H9 (cell line): ENCODE measurements around the gene CBFA2T2. TPM values are rescaled to one million over a fixed set of nuclear protein-coding genes. Genes with fewer than 3 reads are reported as not detected.

Experiments used
- DNase-seq: peaks from one replicate; pipeline ENCODE4 v3.0.0-alpha.2; 2017
- H2AFZ ChIP-seq: one replicate; pipeline ENCODE4 v1.6.1; 2013; ENCODE audit warnings: mild to moderate bottlenecking, low read length, control low read depth, moderate library complexity
- H2AK5ac ChIP-seq: 2 replicates; pipeline ENCODE4 v1.6.1; 2013; ENCODE audit warnings: low read length, control low read depth, mixed read lengths; ENCODE audit not compliant: insufficient read length
- H2BK120ac ChIP-seq: one replicate; pipeline ENCODE4 v1.6.1; 2013; ENCODE audit warnings: low read depth, mild to moderate bottlenecking, low read length, control low read depth, inconsistent platforms; ENCODE audit not compliant: poor library complexity, severe bottlenecking
- H2BK12ac ChIP-seq: 2 replicates; pipeline ENCODE4 v1.6.1; 2013; ENCODE audit warnings: low read length, control low read depth, mixed read lengths, low read depth; ENCODE audit not compliant: insufficient read length
- H2BK15ac ChIP-seq: 2 replicates; pipeline ENCODE4 v1.6.1; 2013; ENCODE audit warnings: low read depth, low read length, control low read depth
- H2BK20ac ChIP-seq: one replicate; pipeline ENCODE4 v1.6.1; 2013; ENCODE audit warnings: low read depth, mild to moderate bottlenecking, low read length, control low read depth, inconsistent platforms; ENCODE audit not compliant: poor library complexity, severe bottlenecking
- H2BK5ac ChIP-seq: 2 replicates; pipeline ENCODE4 v1.6.1; 2013; ENCODE audit warnings: low read length, control low read depth, mixed read lengths; ENCODE audit not compliant: insufficient read length
- H3K14ac ChIP-seq: 2 replicates; pipeline ENCODE4 v1.6.1; 2013; ENCODE audit warnings: low read length, control low read depth; ENCODE audit not compliant: insufficient read depth
- H3K18ac ChIP-seq: 2 replicates; pipeline ENCODE4 v1.6.1; 2013; ENCODE audit warnings: low read depth, mild to moderate bottlenecking, mixed read lengths, low read length, control low read depth; ENCODE audit not compliant: insufficient read length
- H3K23ac ChIP-seq: 2 replicates; pipeline ENCODE4 v1.6.1; 2013; ENCODE audit warnings: low read length, control low read depth, mixed read lengths, low read depth; ENCODE audit not compliant: insufficient read length
- H3K23me2 ChIP-seq: 2 replicates; pipeline ENCODE4 v1.6.1; 2013; ENCODE audit warnings: low read depth, mild to moderate bottlenecking, mixed read lengths, low read length, control low read depth; ENCODE audit not compliant: insufficient read length, poor library complexity, severe bottlenecking
- H3K27ac ChIP-seq: 2 replicates; pipeline ENCODE4 v1.5.1; 2013; ENCODE audit warnings: low read length, control low read depth, mixed read lengths, low read depth; ENCODE audit not compliant: insufficient read length
- H3K27me3 ChIP-seq: 2 replicates; pipeline ENCODE4 v1.6.1; 2013; ENCODE audit warnings: low read length, control low read depth, inconsistent platforms; ENCODE audit not compliant: insufficient read depth
- H3K4ac ChIP-seq: 2 replicates; pipeline ENCODE4 v1.6.1; 2013; ENCODE audit warnings: low read depth, mild to moderate bottlenecking, control low read depth, inconsistent platforms, low read length, moderate library complexity
- H3K4me1 ChIP-seq: 2 replicates; pipeline ENCODE4 v1.6.1; 2013; ENCODE audit warnings: low read length, control low read depth, inconsistent platforms; ENCODE audit not compliant: insufficient read depth
- H3K4me2 ChIP-seq: 2 replicates; pipeline ENCODE4 v1.6.1; 2013; ENCODE audit warnings: low read length, control low read depth, mixed read lengths; ENCODE audit not compliant: insufficient read length, insufficient read depth
- H3K56ac ChIP-seq: 2 replicates; pipeline ENCODE4 v1.6.1; 2013; ENCODE audit warnings: low read depth, mild to moderate bottlenecking, mixed read lengths, low read length, control low read depth; ENCODE audit not compliant: insufficient read length
- H3K79me1 ChIP-seq: 2 replicates; pipeline ENCODE4 v1.6.1; 2013; ENCODE audit warnings: low read depth, mild to moderate bottlenecking, moderate library complexity, low read length, control low read depth, inconsistent platforms; ENCODE audit not compliant: insufficient read depth, poor library complexity, severe bottlenecking
- H3K79me2 ChIP-seq: 2 replicates; pipeline ENCODE4 v1.6.1; 2013; ENCODE audit warnings: low read length, control low read depth, inconsistent platforms; ENCODE audit not compliant: insufficient read depth
- H3K9ac ChIP-seq: 2 replicates; pipeline ENCODE4 v1.6.1; 2013; ENCODE audit warnings: low read length, control low read depth, mixed read lengths; ENCODE audit not compliant: insufficient read length; ENCODE audit errors: extremely low read depth
- H3K9me3 ChIP-seq: one replicate; pipeline ENCODE4 v1.6.1; 2013; ENCODE audit warnings: low read depth, low read length, inconsistent platforms; ENCODE audit not compliant: control insufficient read depth
- H3T11ph ChIP-seq: one replicate; pipeline ENCODE4 v1.6.1; 2013; ENCODE audit warnings: mild to moderate bottlenecking, low read length, control low read depth, inconsistent platforms
- H4K20me1 ChIP-seq: one replicate; pipeline ENCODE4 v1.6.1; 2013; ENCODE audit not compliant: control insufficient read depth, insufficient read length, insufficient read depth
- H4K5ac ChIP-seq: 2 replicates; pipeline ENCODE4 v1.6.1; 2013; ENCODE audit warnings: low read depth, mild to moderate bottlenecking, mixed read lengths, low read length, control low read depth; ENCODE audit not compliant: insufficient read length
- H4K8ac ChIP-seq: replicated peaks from 2 replicates; pipeline ENCODE4 v1.6.1; 2013; ENCODE audit warnings: low read length, control low read depth, mixed read lengths, low read depth; ENCODE audit not compliant: insufficient read length
- H4K91ac ChIP-seq: 2 replicates; pipeline ENCODE4 v1.6.1; 2013; ENCODE audit warnings: low read depth, mild to moderate bottlenecking, moderate library complexity, mixed read lengths, low read length, control low read depth; ENCODE audit not compliant: insufficient read length
- H3K27ac Mint-ChIP-seq, 3 experiments: 2 replicates in 2 of 3; 3 replicates in 1 of 3; pipeline ENCODE4 v1.8.0; 2020 to 2021; ENCODE audit warnings: mixed read lengths in 3 of 3, mild to moderate bottlenecking in 1 of 3, moderate library complexity in 1 of 3
- H3K27me3 Mint-ChIP-seq: 2 replicates; pipeline ENCODE4 v1.8.0; 2021; ENCODE audit warnings: low read depth, mild to moderate bottlenecking, moderate library complexity, mixed read lengths
- H3K36me3 Mint-ChIP-seq, 3 experiments: 2 replicates in 2 of 3; 3 replicates in 1 of 3; pipeline ENCODE4 v1.8.0; 2020 to 2021; ENCODE audit warnings: low read depth in 3 of 3, mixed read lengths in 3 of 3; ENCODE audit not compliant: insufficient read depth in 1 of 3
- H3K4me1 Mint-ChIP-seq, 2 experiments: 2 replicates each; pipeline ENCODE4 v1.8.0; 2020; ENCODE audit warnings: mixed read lengths in 2 of 2
- H3K4me3 Mint-ChIP-seq, 2 experiments: 2 replicates in 1 of 2; 3 replicates in 1 of 2; pipeline ENCODE4 v1.8.0; 2020 to 2021; ENCODE audit warnings: mild to moderate bottlenecking in 2 of 2, mixed read lengths in 2 of 2, moderate library complexity in 1 of 2
- H3K9me3 Mint-ChIP-seq, 2 experiments: 2 replicates in 1 of 2; 3 replicates in 1 of 2; pipeline ENCODE4 v1.8.0; 2020; ENCODE audit warnings: mild to moderate bottlenecking in 2 of 2, mixed read lengths in 2 of 2, moderate library complexity in 1 of 2
- CTCF ChIP-seq: fragments of 200-600 bp; sonication (generic); conservative IDR thresholded peaks from 3 replicates; pipeline ENCODE4 v1.8.0; 2021; ENCODE audit warnings: antibody characterized with exemption, mild to moderate bottlenecking
- WGBS: extraction: QIAGEN DNeasy Blood & Tissue Kit; methylation state at CpG from one replicate; pipeline ENCODE4 v1.1.7; 2013; ENCODE audit warnings: missing lambda C conversion rate, low lambda C conversion rate, mixed read lengths; ENCODE audit not compliant: insufficient read length; ENCODE audit errors: extremely low coverage; 5-methylcytosine and 5-hydroxymethylcytosine counted together
- total RNA-seq: library from RNA; stranded (reverse); gene quantifications from 2 replicates; pipeline ENCODE4 v1.2.1, GENCODE V29; 2021

The CBFA2T2 gene
- total RNA-seq, 1 experiment from 2014 or later = 11.2 TPM

DNA sequence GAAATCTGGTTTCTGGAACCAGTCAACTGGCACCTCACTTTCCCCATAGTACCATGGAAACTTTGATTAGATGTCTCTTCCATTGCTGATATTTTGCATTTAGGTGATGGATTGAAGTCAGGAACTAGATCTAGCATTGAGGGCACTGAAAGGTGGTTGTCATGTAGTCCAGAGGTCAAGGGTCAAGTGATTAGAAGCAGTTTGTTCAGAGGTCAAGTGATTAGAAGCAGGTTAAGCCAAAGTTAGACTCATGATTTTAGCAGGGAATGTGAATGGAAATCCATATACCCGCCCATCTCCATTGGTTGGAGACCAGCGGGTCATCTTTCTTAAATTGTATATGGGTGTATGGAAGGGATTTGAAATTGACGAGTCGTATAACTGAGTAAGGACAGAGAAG is 51.2 kb downstream of the CBFA2T2 start:
- Histone ChIP-seq H4K91ac (no peak overlapping the region), H2BK5ac (no peak overlapping the region), H2BK120ac (no peak overlapping the region), H3K56ac (no peak overlapping the region), H2BK15ac (no peak overlapping the region), H3T11ph (no peak overlapping the region), H3K27me3 (no peaks in the 10 kb centered on the region), H2AK5ac (no peak overlapping the region), H3K23me2 (no peaks in the 10 kb centered on the region), H3K4me2 (no peak overlapping the region), H3K9ac (no peak overlapping the region), H2BK12ac (no peak overlapping the region), H4K20me1 (no peaks in the 10 kb centered on the region), H4K5ac (no peak overlapping the region), H3K79me1 (no peaks in the 10 kb centered on the region), H3K14ac (no peak overlapping the region), H3K9me3 (no peaks in the 10 kb centered on the region), H3K4me1 (no peaks in the 10 kb centered on the region), H3K18ac (no peak overlapping the region), H3K27ac (no peak overlapping the region), H2BK20ac (no peak overlapping the region), H3K79me2 (no peaks in the 10 kb centered on the region), H2AFZ (no peak overlapping the region), H4K8ac (no peak overlapping the region), H3K23ac (no peak overlapping the region), H3K4ac (no peak overlapping the region)
- peaks cover 11 to 18% (median 12%) of the 10 kb centered on the region in 3 experiments for H3K36me3 Mint-ChIP-seq
- H3K9me3 Mint-ChIP-seq = peaks cover 12 to 13% of the 10 kb centered on the region in 2 experiments
- H3K27me3 Mint-ChIP-seq = peaks cover 3% of the 10 kb centered on the region; the same call in 1 of the 2 replicates
- H3K27ac Mint-ChIP-seq = no peak overlapping the region
- DNase-seq = no peak
- WGBS = no CpG with 5 or more reads among the region's 4 CpGs
- no peak for TF ChIP-seq CTCF
- H3K4me3 Mint-ChIP-seq = no peak overlapping the region
- H3K4me1 Mint-ChIP-seq = no peaks in the 10 kb centered on the region
